Measurements from ENCODE around the gene FBXO38.

DNA sequence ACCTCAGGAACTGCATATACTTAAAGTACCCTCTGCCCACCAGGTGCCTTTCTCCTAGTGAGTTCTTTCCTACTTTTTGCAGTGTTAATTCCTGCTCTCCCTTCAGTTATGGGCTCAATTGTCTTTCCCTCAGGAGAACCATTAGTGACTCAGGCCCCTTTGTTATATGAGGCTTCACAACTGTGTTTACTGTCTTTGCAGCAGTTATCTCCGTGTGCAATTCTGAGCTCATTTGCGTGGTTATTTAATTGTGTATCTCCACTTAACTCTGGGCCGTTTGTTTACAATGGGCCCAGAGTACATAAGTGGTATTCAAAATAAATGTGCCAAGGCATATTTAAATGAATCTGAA is 9.6 kb downstream of the FBXO38 start:
- no peak for TF ChIP-seq CTCF (IDR thresholded peaks at IDR 0.05)
- no peak for TF ChIP-seq EZH2phosphoT487 (IDR thresholded peaks at IDR 0.05; ENCODE audit: borderline replicate concordance, low read depth)
- TF ChIP-seq YY1 (IDR thresholded peaks at IDR 0.05; ENCODE audit: low read depth), result no peak
- no peak for TF ChIP-seq GATA2 (CRISPR knock-in tag; IDR thresholded peaks at IDR 0.05)
- TF ChIP-seq JUND (IDR thresholded peaks at IDR 0.05), result no peak
- no peak for TF ChIP-seq POLR2AphosphoS5 (IDR thresholded peaks at IDR 0.05; ENCODE audit: low read depth, low read length)
- TF ChIP-seq RFX5 (IDR thresholded peaks at IDR 0.05; ENCODE audit: low read length), result no peak
- TF ChIP-seq REST (IDR thresholded peaks at IDR 0.05; ENCODE audit: low read depth, low read length), result no peak
- TF ChIP-seq, protein P1, sequence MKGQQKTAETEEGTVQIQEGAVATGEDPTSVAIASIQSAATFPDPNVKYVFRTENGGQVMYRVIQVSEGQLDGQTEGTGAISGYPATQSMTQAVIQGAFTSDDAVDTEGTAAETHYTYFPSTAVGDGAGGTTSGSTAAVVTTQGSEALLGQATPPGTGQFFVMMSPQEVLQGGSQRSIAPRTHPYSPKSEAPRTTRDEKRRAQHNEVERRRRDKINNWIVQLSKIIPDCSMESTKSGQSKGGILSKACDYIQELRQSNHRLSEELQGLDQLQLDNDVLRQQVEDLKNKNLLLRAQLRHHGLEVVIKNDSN (IDR thresholded peaks at IDR 0.05; ENCODE audit: borderline replicate concordance, low read depth), result no peak
- TF ChIP-seq EP300 (IDR thresholded peaks at IDR 0.05; ENCODE audit: borderline replicate concordance in 1 of 2, low read depth in 1 of 2, low read length in 1 of 2), result no peak
- TF ChIP-seq TAF1 (IDR thresholded peaks at IDR 0.05; ENCODE audit: borderline replicate concordance, low read depth, low read length), result no peak
- TF ChIP-seq CHD2 (IDR thresholded peaks at IDR 0.05; ENCODE audit: low read length, partially characterized antibody), result no peak
